Right lobe of liver (tissue), 4 donors: Measurements from ENCODE around the gene PTH2.

Experiments used
- CTCF ChIP-seq, 4 donors: fragments of 200-600 bp in 3 of 4; fragments of 450-650 bp in 1 of 4; IDR thresholded peaks; one replicate each; pipeline versions ENCODE4 v1.5.1 to v1.8.0; 2016 to 2022; ENCODE audit warnings: antibody characterized with exemption in 4 of 4, mild to moderate bottlenecking in 2 of 4
- POLR2A ChIP-seq: fragments of 450-650 bp; IDR thresholded peaks from one replicate; pipeline ENCODE4 v1.6.1; 2017; ENCODE audit warnings: antibody characterized with exemption, mild to moderate bottlenecking
- donor health status: DM: no; HTN: no; CAD: no.
- donor health status: DM: no; HTN: no; CAD: no.
- donor health status: DM: no; HTN: yes; CAD: no.

DNA sequence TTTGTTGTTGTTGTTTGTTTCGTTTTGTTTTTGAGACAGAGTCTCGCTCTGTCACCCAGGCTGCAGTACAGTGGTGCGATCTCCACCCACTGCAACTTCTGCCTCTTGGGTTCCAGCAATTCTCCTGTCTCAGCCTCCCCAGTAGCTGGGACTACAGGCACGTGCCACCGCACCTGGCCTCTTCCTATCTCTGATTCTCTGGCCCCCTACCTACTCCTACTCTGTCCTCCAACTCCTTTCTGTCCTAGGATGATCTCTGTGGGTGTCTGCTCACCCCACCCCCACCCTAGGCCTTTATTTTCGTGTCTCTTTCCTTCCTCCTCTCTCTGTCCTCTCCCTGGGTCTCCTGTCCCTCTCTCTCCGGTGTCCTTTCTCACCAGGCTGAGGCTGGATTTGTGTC lies 27.2 kb upstream of the PTH2 start:
- TF ChIP-seq POLR2A = no peak
- TF ChIP-seq CTCF (IDR thresholded peaks at IDR 0.05) = no peak
